GM12878 (cell line): ENCODE measurements around the gene PHF2.

ENCODE experiments used
- CBX5 ChIP-seq: sonication (generic); IDR thresholded peaks from 2 replicates; pipeline ENCODE4 v1.6.1; 2016; ENCODE audit warnings: low read depth, moderate library complexity, mild to moderate bottlenecking, inconsistent platforms
- EZH2 ChIP-seq: IDR thresholded peaks from 2 replicates; pipeline ENCODE4 v1.6.1; 2012; ENCODE audit warnings: low read depth, mild to moderate bottlenecking, control low read depth, inconsistent platforms, low read length, borderline replicate concordance; ENCODE audit not compliant: control insufficient read depth
- FOXM1 ChIP-seq: IDR thresholded peaks from 2 replicates; pipeline ENCODE4 v1.6.1; 2012; ENCODE audit warnings: low read depth, mild to moderate bottlenecking, inconsistent platforms, low read length, moderate library complexity
- HDAC6 ChIP-seq: fragments of 200-600 bp; sonication (generic); IDR thresholded peaks from one replicate; pipeline ENCODE4 v1.8.0; 2017; ENCODE audit warnings: antibody characterized with exemption; ENCODE audit not compliant: unreplicated experiment
- MAX ChIP-seq: IDR thresholded peaks from 2 replicates; pipeline ENCODE4 v1.6.1; 2012; ENCODE audit warnings: low read depth, low read length, improper control_type of control experiment
- MTA3 ChIP-seq: IDR thresholded peaks from 2 replicates; pipeline ENCODE4 v1.6.1; 2012; ENCODE audit warnings: low read length, inconsistent platforms, borderline replicate concordance
- PAX8 ChIP-seq: fragments of 450-650 bp; IDR thresholded peaks from 2 replicates; pipeline ENCODE4 v1.6.1; 2017; ENCODE audit warnings: mild to moderate bottlenecking, moderate library complexity
- POLR2A ChIP-seq: IDR thresholded peaks from 2 replicates; pipeline ENCODE4 v1.6.1; 2011; ENCODE audit warnings: low read depth, mild to moderate bottlenecking, low read length
- POLR2AphosphoS5 ChIP-seq: IDR thresholded peaks from 2 replicates; pipeline ENCODE4 v1.6.1; 2011; ENCODE audit warnings: mild to moderate bottlenecking, low read length, inconsistent platforms
- SMAD5 ChIP-seq: IDR thresholded peaks from 2 replicates; pipeline ENCODE4 v1.6.1; 2016; ENCODE audit warnings: antibody characterized with exemption, low read depth
- STAT1 ChIP-seq: fragments of 450-650 bp; conservative IDR thresholded peaks from 2 replicates; pipeline ENCODE4 v1.6.1; 2014; ENCODE audit warnings: antibody characterized with exemption, mild to moderate bottlenecking
- SUZ12 ChIP-seq: fragments of 200-600 bp; sonication (generic); IDR thresholded peaks from one replicate; pipeline ENCODE4 v1.6.1; 2018; ENCODE audit warnings: antibody characterized with exemption, mild to moderate bottlenecking; ENCODE audit not compliant: unreplicated experiment
- ZNF24 ChIP-seq: fragments of 450-650 bp; IDR thresholded peaks from 2 replicates; pipeline ENCODE4 v1.6.1; 2017; ENCODE audit warnings: antibody characterized with exemption, mild to moderate bottlenecking
- TF ChIP-seq, protein P1 (sequence below), 3 experiments: IDR thresholded peaks in 2 of 3; conservative IDR thresholded peaks in 1 of 3; 2 replicates each; pipeline ENCODE4 v1.5.1; 2011; ENCODE audit warnings: low read depth in 3 of 3, low read length in 3 of 3, mild to moderate bottlenecking in 3 of 3, control low read depth in 2 of 3, moderate library complexity in 2 of 3, inconsistent platforms in 1 of 3, mixed read lengths in 1 of 3; ENCODE audit not compliant: control insufficient read depth in 2 of 3, insufficient read depth in 1 of 3; ENCODE audit errors: extremely low read depth in 1 of 3

DNA sequence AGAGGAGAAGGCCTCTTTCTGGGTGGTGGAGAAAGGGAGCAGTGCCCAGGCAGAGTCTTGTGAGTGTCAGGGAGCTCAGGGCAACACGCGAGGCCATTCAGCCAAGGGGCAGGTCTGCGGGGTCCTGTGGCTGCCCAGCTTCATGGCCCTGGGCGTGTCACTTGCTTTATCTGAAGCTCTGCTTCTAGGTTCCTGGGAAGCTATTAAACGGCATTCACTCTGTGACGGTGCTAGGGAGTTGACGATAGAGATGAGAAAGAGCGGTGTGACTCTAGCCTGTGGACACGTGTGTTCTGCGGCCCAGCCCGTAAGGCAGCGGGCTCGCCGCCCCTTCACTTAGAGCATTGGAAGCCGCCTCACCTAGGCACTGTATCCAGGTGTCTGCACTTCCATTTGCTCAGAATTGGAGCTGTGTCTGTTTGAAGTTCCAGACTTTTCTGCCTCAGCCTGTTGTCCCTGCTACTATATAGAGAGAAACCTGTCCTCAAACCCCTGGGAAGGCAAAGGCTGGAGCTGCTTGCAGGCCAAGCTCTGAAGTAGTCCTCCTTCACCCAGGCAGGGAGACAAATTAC is 88.3 kb downstream of the PHF2 start:
- TF ChIP-seq POLR2A, result no peak
- no peak for TF ChIP-seq CBX5
- no peak for TF ChIP-seq EZH2
- TF ChIP-seq, protein P1, sequence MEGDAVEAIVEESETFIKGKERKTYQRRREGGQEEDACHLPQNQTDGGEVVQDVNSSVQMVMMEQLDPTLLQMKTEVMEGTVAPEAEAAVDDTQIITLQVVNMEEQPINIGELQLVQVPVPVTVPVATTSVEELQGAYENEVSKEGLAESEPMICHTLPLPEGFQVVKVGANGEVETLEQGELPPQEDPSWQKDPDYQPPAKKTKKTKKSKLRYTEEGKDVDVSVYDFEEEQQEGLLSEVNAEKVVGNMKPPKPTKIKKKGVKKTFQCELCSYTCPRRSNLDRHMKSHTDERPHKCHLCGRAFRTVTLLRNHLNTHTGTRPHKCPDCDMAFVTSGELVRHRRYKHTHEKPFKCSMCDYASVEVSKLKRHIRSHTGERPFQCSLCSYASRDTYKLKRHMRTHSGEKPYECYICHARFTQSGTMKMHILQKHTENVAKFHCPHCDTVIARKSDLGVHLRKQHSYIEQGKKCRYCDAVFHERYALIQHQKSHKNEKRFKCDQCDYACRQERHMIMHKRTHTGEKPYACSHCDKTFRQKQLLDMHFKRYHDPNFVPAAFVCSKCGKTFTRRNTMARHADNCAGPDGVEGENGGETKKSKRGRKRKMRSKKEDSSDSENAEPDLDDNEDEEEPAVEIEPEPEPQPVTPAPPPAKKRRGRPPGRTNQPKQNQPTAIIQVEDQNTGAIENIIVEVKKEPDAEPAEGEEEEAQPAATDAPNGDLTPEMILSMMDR (IDR thresholded peaks at IDR 0.05 in 2 of 3, conservative IDR thresholded peaks at IDR 0.05 in 1 of 3; ENCODE audit: control insufficient read depth in 2 of 3, extremely low read depth in 1 of 3, insufficient read depth in 1 of 3, low read depth in 3 of 3, low read length in 3 of 3), result no peak
- no peak for TF ChIP-seq PAX8
- TF ChIP-seq SMAD5, result no peak
- TF ChIP-seq HDAC6, result no peak
- no peak for TF ChIP-seq POLR2AphosphoS5
- TF ChIP-seq SUZ12, result no peak
- no peak for TF ChIP-seq ZNF24
- TF ChIP-seq FOXM1, result no peak
- TF ChIP-seq MAX, result no peak
- TF ChIP-seq MTA3, result no peak
- no peak for TF ChIP-seq STAT1
